Endodermal cell (in vitro differentiated cells): Measurements from ENCODE around the gene TRUB1. TPM values are rescaled to one million over a fixed set of nuclear protein-coding genes. Genes with fewer than 3 reads are reported as not detected.

Experiments used
- DNase-seq: peaks from one replicate; pipeline ENCODE4 v3.0.0-alpha.2; 2017
- H3K27ac ChIP-seq: 2 replicates; pipeline ENCODE4 v1.5.1; 2013; ENCODE audit warnings: mild to moderate bottlenecking, low read depth, low read length, moderate library complexity
- H3K27me3 ChIP-seq: 2 replicates; pipeline ENCODE4 v1.6.1; 2013; ENCODE audit warnings: mild to moderate bottlenecking, low read length, moderate library complexity; ENCODE audit not compliant: insufficient read depth, control insufficient read depth, poor library complexity, severe bottlenecking
- H3K36me3 ChIP-seq: 2 replicates; pipeline ENCODE4 v1.7.0; 2013; ENCODE audit warnings: mild to moderate bottlenecking, low read length, moderate library complexity; ENCODE audit not compliant: control insufficient read depth, insufficient read depth
- H3K4me1 ChIP-seq: one replicate; pipeline ENCODE4 v1.7.0; 2013; ENCODE audit warnings: low read length; ENCODE audit not compliant: control insufficient read depth, insufficient read depth
- H3K4me3 ChIP-seq: 2 replicates; pipeline ENCODE4 v1.5.1; 2013; ENCODE audit warnings: mild to moderate bottlenecking, low read length, moderate library complexity
- H3K9ac ChIP-seq: 2 replicates; pipeline ENCODE4 v1.6.1; 2013; ENCODE audit warnings: mild to moderate bottlenecking, low read length, moderate library complexity; ENCODE audit not compliant: poor library complexity, severe bottlenecking; ENCODE audit errors: extremely low read depth
- H3K9me3 ChIP-seq: 2 replicates; pipeline ENCODE4 v1.6.1; 2013; ENCODE audit warnings: mild to moderate bottlenecking, low read length, moderate library complexity; ENCODE audit not compliant: control insufficient read depth
- H3K27ac Mint-ChIP-seq: 2 replicates; pipeline ENCODE4 v1.8.0; 2020; ENCODE audit warnings: mixed read lengths
- H3K27me3 Mint-ChIP-seq: 2 replicates; pipeline ENCODE4 v1.8.0; 2021; ENCODE audit warnings: mild to moderate bottlenecking, mixed read lengths; ENCODE audit not compliant: insufficient read depth
- H3K36me3 Mint-ChIP-seq: 2 replicates; pipeline ENCODE4 v1.8.0; 2020; ENCODE audit warnings: low read depth, mixed read lengths
- H3K4me1 Mint-ChIP-seq: 2 replicates; pipeline ENCODE4 v1.8.0; 2020; ENCODE audit warnings: mixed read lengths
- H3K4me3 Mint-ChIP-seq: 2 replicates; pipeline ENCODE4 v1.8.0; 2020; ENCODE audit warnings: mild to moderate bottlenecking, moderate library complexity, mixed read lengths
- H3K9me3 Mint-ChIP-seq: 2 replicates; pipeline ENCODE4 v1.8.0; 2020; ENCODE audit warnings: mild to moderate bottlenecking, mixed read lengths
- WGBS, 2 experiments: methylation state at CpG; one replicate each; pipeline versions ENCODE4 v1.1.5 to v1.1.7; 2013; ENCODE audit warnings: missing lambda C conversion rate in 2 of 2, mixed read lengths in 1 of 2; ENCODE audit not compliant: insufficient coverage in 1 of 2, insufficient read length in 1 of 2; 5-methylcytosine and 5-hydroxymethylcytosine counted together
- total RNA-seq, 2 donors: library from RNA; stranded (reverse); fragmentation: NEBNext Ultra II Directional in 1 of 2; extraction: Animal tissue kit (Norgen Biotek cat#: 25700) in 1 of 2; gene quantifications; 2 replicates in 1 of 2; 3 replicates in 1 of 2; pipeline ENCODE4 v1.2.1, GENCODE V29; 2021
- TF ChIP-seq, protein P1 (sequence below): fragments of 200-600 bp; sonication (generic); conservative IDR thresholded peaks from 2 replicates; pipeline ENCODE4 v1.5.0; 2021; ENCODE audit warnings: antibody characterized with exemption, mild to moderate bottlenecking

TRUB1 gene
- total RNA-seq, 2 donors from 2014 or later, result 18.5 to 18.8 TPM

DNA sequence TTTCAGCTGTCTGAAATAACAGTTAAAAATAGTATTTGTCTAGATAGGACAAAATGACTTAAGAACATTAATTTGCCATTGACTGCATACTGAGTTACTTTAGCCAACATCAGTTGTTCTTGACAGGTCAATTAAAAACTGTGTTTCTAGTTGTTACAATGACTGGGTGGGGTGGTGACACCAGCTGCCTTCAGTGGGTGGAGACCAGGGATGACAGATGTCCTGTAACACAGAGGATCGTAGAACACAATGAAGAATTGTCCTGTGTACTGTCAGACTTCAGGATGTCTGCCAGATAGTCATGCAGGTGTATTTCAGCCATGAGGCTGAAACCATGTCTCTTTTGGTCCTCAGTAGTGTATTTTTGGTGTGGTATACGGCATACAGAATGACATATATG, 24.4 kb downstream of the TRUB1 start:
- Mint-ChIP-seq H3K4me1 (no peaks in the 10 kb centered on the region), H3K4me3 (no peak overlapping the region), H3K9me3 (no peaks in the 10 kb centered on the region), H3K27me3 (no peaks in the 10 kb centered on the region), H3K27ac (no peak overlapping the region), H3K36me3 (peaks cover 28% of the 10 kb centered on the region)
- H3K9me3 ChIP-seq, result no peaks in the 10 kb centered on the region
- H3K27me3 ChIP-seq, result no peaks in the 10 kb centered on the region
- no peak overlapping the region for H3K4me3 ChIP-seq
- 94 to 100% methylated on average over 1 to 2 of the region's 2 CpGs for WGBS, 2 experiments
- H3K27ac ChIP-seq, result no peak overlapping the region
- no peaks in the 10 kb centered on the region for H3K4me1 ChIP-seq
- TF ChIP-seq, protein P1, sequence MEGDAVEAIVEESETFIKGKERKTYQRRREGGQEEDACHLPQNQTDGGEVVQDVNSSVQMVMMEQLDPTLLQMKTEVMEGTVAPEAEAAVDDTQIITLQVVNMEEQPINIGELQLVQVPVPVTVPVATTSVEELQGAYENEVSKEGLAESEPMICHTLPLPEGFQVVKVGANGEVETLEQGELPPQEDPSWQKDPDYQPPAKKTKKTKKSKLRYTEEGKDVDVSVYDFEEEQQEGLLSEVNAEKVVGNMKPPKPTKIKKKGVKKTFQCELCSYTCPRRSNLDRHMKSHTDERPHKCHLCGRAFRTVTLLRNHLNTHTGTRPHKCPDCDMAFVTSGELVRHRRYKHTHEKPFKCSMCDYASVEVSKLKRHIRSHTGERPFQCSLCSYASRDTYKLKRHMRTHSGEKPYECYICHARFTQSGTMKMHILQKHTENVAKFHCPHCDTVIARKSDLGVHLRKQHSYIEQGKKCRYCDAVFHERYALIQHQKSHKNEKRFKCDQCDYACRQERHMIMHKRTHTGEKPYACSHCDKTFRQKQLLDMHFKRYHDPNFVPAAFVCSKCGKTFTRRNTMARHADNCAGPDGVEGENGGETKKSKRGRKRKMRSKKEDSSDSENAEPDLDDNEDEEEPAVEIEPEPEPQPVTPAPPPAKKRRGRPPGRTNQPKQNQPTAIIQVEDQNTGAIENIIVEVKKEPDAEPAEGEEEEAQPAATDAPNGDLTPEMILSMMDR, result no peak
- H3K36me3 ChIP-seq, result peaks cover 49% of the 10 kb centered on the region
- H3K9ac ChIP-seq, result no peak overlapping the region
- DNase-seq, result no peak

DNA sequence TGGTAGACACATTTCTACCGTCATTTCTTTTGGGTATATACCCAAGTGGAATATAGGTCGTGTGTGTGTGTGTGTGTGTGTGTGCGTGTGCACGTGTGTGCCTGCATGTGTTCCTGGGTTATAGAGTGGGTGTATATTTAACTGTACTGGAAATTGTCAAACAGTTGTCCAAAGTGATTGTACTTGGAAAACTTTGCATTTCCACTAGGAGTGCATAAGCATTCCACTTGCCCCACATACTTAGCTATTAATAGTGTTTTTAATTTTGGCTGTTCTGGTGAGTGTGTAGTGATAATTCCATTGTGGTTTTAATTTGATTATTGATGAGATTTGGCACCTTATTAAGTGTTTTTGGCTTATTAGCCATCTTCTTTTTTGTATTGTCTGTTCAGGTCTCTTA, 25.9 kb downstream of the TRUB1 start:
- Histone ChIP-seq H3K36me3 (peaks cover 43% of the 10 kb centered on the region), H3K27me3 (no peaks in the 10 kb centered on the region), H3K9ac (no peak overlapping the region), H3K27ac (no peak overlapping the region), H3K4me1 (no peaks in the 10 kb centered on the region), H3K4me3 (no peak overlapping the region), H3K9me3 (no peaks in the 10 kb centered on the region)
- Mint-ChIP-seq H3K27ac (no peak overlapping the region), H3K36me3 (peaks cover 28% of the 10 kb centered on the region), H3K27me3 (no peaks in the 10 kb centered on the region), H3K4me1 (no peaks in the 10 kb centered on the region), H3K4me3 (no peak overlapping the region), H3K9me3 (no peaks in the 10 kb centered on the region)
- DNase-seq, result no peak
- TF ChIP-seq, protein P1, result no peak
- WGBS, 2 experiments, result 88% methylated on average over 4 of the region's 4 CpGs; no CpG with 5 or more reads in 1 of the 2 experiments

DNA sequence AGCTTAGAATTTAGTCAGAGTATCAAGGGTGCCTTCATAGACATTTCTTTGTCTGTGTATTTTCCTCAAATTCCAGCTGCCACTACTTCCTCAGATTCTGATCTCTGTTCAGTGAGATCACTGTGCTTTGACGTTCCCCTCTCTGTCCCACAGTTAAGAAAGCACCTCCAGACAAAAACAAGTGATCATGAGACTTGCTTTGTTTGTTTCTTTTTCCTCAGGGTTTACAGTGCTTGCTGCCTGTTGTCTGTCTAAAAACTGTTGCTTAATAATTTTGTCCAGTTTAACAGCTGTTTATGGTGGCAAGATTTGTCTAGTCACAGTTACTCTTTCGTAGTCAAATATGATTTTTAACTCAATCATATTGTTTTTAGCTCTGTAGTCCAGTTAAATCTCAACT, 29.1 kb downstream of the TRUB1 start:
- Mint-ChIP-seq H3K27me3 (no peaks in the 10 kb centered on the region), H3K27ac (peak overlapping the region; percentile 43), H3K4me3 (no peak overlapping the region), H3K36me3 (peaks cover 23% of the 10 kb centered on the region), H3K9me3 (no peaks in the 10 kb centered on the region), H3K4me1 (peaks cover 12% of the 10 kb centered on the region)
- H3K27ac ChIP-seq, result no peak overlapping the region
- H3K36me3 ChIP-seq, result peaks cover 14% of the 10 kb centered on the region
- no peak overlapping the region for H3K4me3 ChIP-seq
- WGBS, 2 experiments, result 71 to 79% methylated on average over 2 of the region's 2 CpGs
- no peaks in the 10 kb centered on the region for H3K27me3 ChIP-seq
- H3K9me3 ChIP-seq, result no peaks in the 10 kb centered on the region
- DNase-seq, result no peak
- H3K9ac ChIP-seq, result no peak overlapping the region
- peaks cover 9% of the 10 kb centered on the region for H3K4me1 ChIP-seq
- TF ChIP-seq, protein P1, result no peak
